CD8-positive, alpha-beta memory T cell (primary cell): Measurements from ENCODE around the gene FLII. TPM values are rescaled to one million over a fixed set of nuclear protein-coding genes. Genes with fewer than 3 reads are reported as not detected.

Source experiments
- CTCF ChIA-PET: fragments of 350-600 bp; sonication (Branson Sonifier 250); formaldehyde crosslinking; loops from one replicate; lab custom pipeline; 2021; ENCODE audit warnings: antibody characterized with exemption; lab: Charles Lee
- POLR2A ChIA-PET: fragments of 350-600 bp; sonication (Branson Sonifier 250); formaldehyde crosslinking; loops from one replicate; lab custom pipeline; 2021; ENCODE audit warnings: antibody characterized with exemption; lab: Charles Lee
- DNase-seq, 5 donors: peaks; one replicate each; pipeline versions ENCODE4 v3.0.0 to v3.0.0-alpha.2; 2020 to 2022; ENCODE audit warnings: mixed read lengths in 1 of 5
- H3K27ac ChIP-seq: one replicate; pipeline ENCODE4 v1.7.0; 2013; ENCODE audit warnings: low read depth, mild to moderate bottlenecking, low read length, moderate library complexity
- H3K27me3 ChIP-seq: 2 replicates; pipeline ENCODE4 v1.7.0; 2013; ENCODE audit warnings: low read length, mild to moderate bottlenecking; ENCODE audit not compliant: insufficient read depth, poor library complexity, severe bottlenecking
- H3K36me3 ChIP-seq: 2 replicates; pipeline ENCODE4 v1.7.0; 2013; ENCODE audit warnings: mild to moderate bottlenecking, low read length, moderate library complexity; ENCODE audit not compliant: insufficient read depth
- H3K4me1 ChIP-seq: 2 replicates; pipeline ENCODE4 v1.7.0; 2013; ENCODE audit warnings: mild to moderate bottlenecking, low read length, moderate library complexity; ENCODE audit not compliant: insufficient read depth
- H3K4me3 ChIP-seq: 2 replicates; pipeline ENCODE4 v1.7.0; 2013; ENCODE audit warnings: mild to moderate bottlenecking, low read length
- H3K9me3 ChIP-seq: 2 replicates; pipeline ENCODE4 v1.7.0; 2013; ENCODE audit warnings: mild to moderate bottlenecking, low read length
- H3K27ac Mint-ChIP-seq, 8 donors: one replicate each; pipeline ENCODE4 v1.8.0; 2020 to 2021; ENCODE audit warnings: mixed read lengths in 8 of 8, mild to moderate bottlenecking in 6 of 8, inconsistent platforms in 3 of 8, moderate library complexity in 3 of 8
- H3K27me3 Mint-ChIP-seq, 2 donors: one replicate each; pipeline ENCODE4 v1.8.0; 2020 to 2021; ENCODE audit warnings: mixed read lengths in 2 of 2, mild to moderate bottlenecking in 1 of 2, moderate library complexity in 1 of 2
- H3K36me3 Mint-ChIP-seq, 3 donors: one replicate each; pipeline ENCODE4 v1.8.0; 2020 to 2021; ENCODE audit warnings: mixed read lengths in 3 of 3, inconsistent platforms in 1 of 3, mild to moderate bottlenecking in 1 of 3
- H3K4me1 Mint-ChIP-seq, 3 donors: one replicate each; pipeline ENCODE4 v1.8.0; 2020 to 2021; ENCODE audit warnings: mixed read lengths in 3 of 3, inconsistent platforms in 1 of 3, mild to moderate bottlenecking in 1 of 3
- H3K4me3 Mint-ChIP-seq, 7 donors: one replicate each; pipeline ENCODE4 v1.8.0; 2020 to 2021; ENCODE audit warnings: mixed read lengths in 7 of 7, mild to moderate bottlenecking in 6 of 7, moderate library complexity in 4 of 7, inconsistent platforms in 2 of 7
- H3K9me3 Mint-ChIP-seq, 5 donors: one replicate each; pipeline ENCODE4 v1.8.0; 2020 to 2022; ENCODE audit warnings: mixed read lengths in 5 of 5, mild to moderate bottlenecking in 3 of 5, moderate library complexity in 2 of 5, inconsistent platforms in 1 of 5
- polyA plus RNA-seq: library from polyadenylated mRNA; unstranded; fragments of 300-500 nt; fragmentation: Illumina TruSeq; gene quantifications from one replicate; pipeline ENCODE4 v1.2.3, GENCODE V29; 2021
- total RNA-seq, 2 experiments: library from RNA; stranded (reverse); gene quantifications; one replicate each; pipeline ENCODE4 v1.2.3, GENCODE V29; 2021

FLII gene
- total and polyA plus RNA-seq, 3 experiments from 2014 or later: 216 to 299 (median 278) TPM

- H3K27ac Mint-ChIP-seq: peak overlapping the region in 1 of 8 donors; percentile 73
- H3K36me3 Mint-ChIP-seq: peaks cover 4 to 88% (median 9%) of the 10 kb centered on the region in 3 donors
- ChIA-PET CTCF (interaction anchor here (1.2 kb wide), 1 partner anchor 11 kb away, joined by 3 read pairs; no protein-coding TSS in a partner anchor), POLR2A (no interaction called here)
- no peaks in the 10 kb centered on the region for H3K27me3 Mint-ChIP-seq
- Histone ChIP-seq H3K36me3 (peaks cover 48% of the 10 kb centered on the region), H3K4me3 (no peak overlapping the region), H3K9me3 (no peaks in the 10 kb centered on the region), H3K27ac (no peak overlapping the region), H3K27me3 (no peaks in the 10 kb centered on the region), H3K4me1 (peaks cover 22% of the 10 kb centered on the region)
- no peaks in the 10 kb centered on the region for H3K9me3 Mint-ChIP-seq
- peaks cover 15 to 26% (median 22%) of the 10 kb centered on the region in 3 donors for H3K4me1 Mint-ChIP-seq
- DNase-seq: no peak
- H3K4me3 Mint-ChIP-seq: peak overlapping the region in 1 of 7 donors; percentile 56
These were observed 5.2 kb downstream of the FLII start for GRCh38 chr17:18253187-18253884.

- Histone ChIP-seq H3K27ac (no peak overlapping the region), H3K27me3 (no peaks in the 10 kb centered on the region), H3K9me3 (no peaks in the 10 kb centered on the region), H3K4me1 (peaks cover 15% of the 10 kb centered on the region), H3K36me3 (peaks cover 50% of the 10 kb centered on the region), H3K4me3 (no peak overlapping the region)
- CTCF ChIA-PET: no interaction called here
- Mint-ChIP-seq H3K4me3 (no peak overlapping the region), H3K9me3 (no peaks in the 10 kb centered on the region), H3K27me3 (peaks cover 0 to under 1% of the 10 kb centered on the region in 2 donors), H3K36me3 (peaks cover 7 to 92% (median 13%) of the 10 kb centered on the region in 3 donors), H3K4me1 (peaks cover 13 to 20% (median 19%) of the 10 kb centered on the region in 3 donors), H3K27ac (no peak overlapping the region)
- no peak for DNase-seq
- POLR2A ChIA-PET: interaction anchor here (1.2 kb wide), 1 partner anchor 27 kb away, joined by 3 read pairs; the partner anchor contains the start of gene LLGL1
These were observed 6.4 kb downstream of the FLII start for GRCh38 chr17:18252160-18252559.

DNA sequence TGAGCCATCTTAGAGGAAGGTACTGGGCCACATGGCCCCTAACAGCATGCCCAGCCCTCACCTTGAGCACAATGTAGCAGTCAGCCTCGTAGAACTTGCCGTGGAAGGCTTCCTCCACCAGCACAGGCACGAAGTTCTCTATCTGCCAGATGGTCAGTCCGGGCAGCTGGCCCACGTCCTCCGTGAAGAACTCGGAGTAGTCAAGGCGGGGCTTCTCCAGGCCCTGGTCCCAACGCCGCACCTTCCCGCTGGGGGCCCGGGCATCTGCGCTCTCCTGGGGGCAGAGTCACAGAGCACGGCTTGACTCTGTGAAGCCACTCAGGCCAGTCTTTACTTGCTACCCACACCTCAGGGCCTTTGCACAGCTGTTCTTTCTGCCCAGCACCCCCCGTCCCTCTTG is 7.3 kb downstream of the FLII start:
- no peaks in the 10 kb centered on the region for H3K9me3 ChIP-seq
- peaks cover 6% of the 10 kb centered on the region for H3K4me1 ChIP-seq
- H3K36me3 ChIP-seq: peaks cover 54% of the 10 kb centered on the region
- DNase-seq: no peak
- ChIA-PET POLR2A (interaction anchor here (1.2 kb wide), 1 partner anchor 26 kb away, joined by 3 read pairs; the partner anchor contains the start of gene LLGL1), CTCF (no interaction called here)
- no peak overlapping the region for H3K27ac ChIP-seq
- Mint-ChIP-seq H3K27me3 (peaks cover 0 to 2% of the 10 kb centered on the region in 2 donors), H3K27ac (no peak overlapping the region), H3K36me3 (peaks cover 7 to 92% (median 13%) of the 10 kb centered on the region in 3 donors), H3K4me3 (no peak overlapping the region), H3K4me1 (peaks cover 8 to 10% (median 9%) of the 10 kb centered on the region in 3 donors), H3K9me3 (no peaks in the 10 kb centered on the region)
- H3K4me3 ChIP-seq: no peak overlapping the region
- no peaks in the 10 kb centered on the region for H3K27me3 ChIP-seq

DNA sequence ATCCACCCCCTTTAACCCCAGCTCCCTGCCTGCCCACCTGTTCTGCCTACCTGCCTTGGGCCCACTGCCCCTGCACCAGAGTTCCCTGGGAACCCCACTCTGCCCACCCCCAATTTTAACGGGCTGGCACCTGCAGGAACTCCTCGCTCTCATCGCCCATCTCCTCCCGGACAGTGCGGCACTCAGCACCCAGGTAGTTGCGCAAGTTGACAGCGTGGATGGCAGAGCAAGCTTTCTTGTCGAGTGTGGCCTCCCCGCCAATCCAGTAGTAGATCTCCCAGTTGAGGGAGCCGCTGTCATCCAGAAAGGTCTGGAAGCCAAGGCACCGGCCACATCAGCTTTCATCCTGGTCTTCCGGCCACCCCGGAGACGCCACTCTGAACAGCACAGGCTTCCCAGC is 7.8 kb downstream of the FLII start:
- peak overlapping the region in 2 of 8 donors; percentile 33 to 90 for H3K27ac Mint-ChIP-seq
- H3K27ac ChIP-seq: no peak overlapping the region
- no peaks in the 10 kb centered on the region for H3K9me3 ChIP-seq
- ChIA-PET CTCF (no interaction called here), POLR2A (interaction anchor here (1.2 kb wide), 1 partner anchor 25 kb away, joined by 3 read pairs; the partner anchor contains the start of gene LLGL1)
- H3K27me3 ChIP-seq: no peaks in the 10 kb centered on the region
- no peak overlapping the region for H3K4me3 ChIP-seq
- no peaks in the 10 kb centered on the region for H3K9me3 Mint-ChIP-seq
- H3K36me3 ChIP-seq: peaks cover 57% of the 10 kb centered on the region
- peaks cover under 1% of the 10 kb centered on the region for H3K4me1 ChIP-seq
- no peak overlapping the region for H3K4me3 Mint-ChIP-seq
- peaks cover 4 to 6% (median 5%) of the 10 kb centered on the region in 3 donors for H3K4me1 Mint-ChIP-seq
- H3K27me3 Mint-ChIP-seq: peaks cover 0 to 2% of the 10 kb centered on the region in 2 donors
- H3K36me3 Mint-ChIP-seq: peaks cover 7 to 92% (median 13%) of the 10 kb centered on the region in 3 donors
- no peak for DNase-seq

DNA sequence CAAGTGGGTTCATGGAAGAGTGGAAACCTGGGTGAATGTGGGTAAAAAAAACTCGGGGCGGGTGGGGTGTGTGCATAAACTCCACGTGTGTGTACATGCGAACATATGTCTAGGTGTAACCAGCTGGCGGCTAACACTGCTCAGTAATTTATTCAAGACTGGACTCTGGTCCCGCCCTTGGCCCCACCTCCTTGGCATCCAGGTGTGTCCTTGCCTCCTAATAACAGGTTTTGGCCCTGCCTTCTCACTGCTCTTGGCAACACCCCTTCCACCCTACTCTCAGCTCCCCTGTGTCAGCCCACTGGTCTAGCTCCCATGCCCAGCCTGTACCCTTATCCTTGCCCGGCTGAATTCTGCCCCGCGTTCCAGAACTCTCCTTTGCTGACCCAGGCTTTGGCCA is 8.3 kb downstream of the FLII start:
- Histone ChIP-seq H3K4me3 (no peak overlapping the region), H3K27ac (no peak overlapping the region), H3K27me3 (no peaks in the 10 kb centered on the region), H3K36me3 (peaks cover 60% of the 10 kb centered on the region), H3K4me1 (no peaks in the 10 kb centered on the region), H3K9me3 (no peaks in the 10 kb centered on the region)
- POLR2A ChIA-PET: no interaction called here
- H3K27ac Mint-ChIP-seq: peak overlapping the region in 2 of 8 donors; percentile 33 to 77
- DNase-seq: no peak
- CTCF ChIA-PET: no interaction called here
- H3K4me1 Mint-ChIP-seq: peaks cover 3 to 4% (median 3%) of the 10 kb centered on the region in 3 donors
- H3K36me3 Mint-ChIP-seq: peaks cover 7 to 92% (median 13%) of the 10 kb centered on the region in 3 donors
- no peaks in the 10 kb centered on the region for H3K9me3 Mint-ChIP-seq
- H3K27me3 Mint-ChIP-seq: peaks cover 0 to 2% of the 10 kb centered on the region in 2 donors
- H3K4me3 Mint-ChIP-seq: no peak overlapping the region

DNA sequence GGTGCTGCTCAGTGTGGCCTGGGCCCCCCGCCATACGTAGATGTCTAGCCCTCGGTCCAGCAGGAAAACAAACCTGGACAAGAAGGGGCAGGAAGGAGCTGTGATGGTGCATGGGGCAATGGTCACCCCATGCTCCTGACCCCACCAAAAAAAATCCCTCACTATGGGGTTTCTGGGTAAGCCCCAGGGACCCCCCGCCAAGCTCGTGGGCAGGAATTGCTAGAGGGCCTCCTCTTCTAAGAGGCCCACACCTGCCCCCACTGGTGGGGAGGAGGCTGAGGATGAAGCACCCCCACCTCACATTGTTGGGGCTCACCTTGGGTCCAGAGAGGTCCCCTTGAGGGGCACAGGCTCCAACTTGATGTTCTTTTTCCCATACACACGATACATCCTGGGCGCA is 9.7 kb downstream of the FLII start:
- peak overlapping the region in 2 of 8 donors; percentile 61 to 78 for H3K27ac Mint-ChIP-seq
- Histone ChIP-seq H3K27me3 (no peaks in the 10 kb centered on the region), H3K27ac (no peak overlapping the region), H3K36me3 (peaks cover 58% of the 10 kb centered on the region), H3K4me1 (no peaks in the 10 kb centered on the region), H3K4me3 (no peak overlapping the region), H3K9me3 (no peaks in the 10 kb centered on the region)
- H3K4me1 Mint-ChIP-seq: peaks cover 3 to 4% (median 3%) of the 10 kb centered on the region in 3 donors
- POLR2A ChIA-PET: no interaction called here
- DNase-seq: no peak
- H3K9me3 Mint-ChIP-seq: no peaks in the 10 kb centered on the region
- H3K36me3 Mint-ChIP-seq: peaks cover 7 to 87% (median 13%) of the 10 kb centered on the region in 3 donors
- H3K27me3 Mint-ChIP-seq: peaks cover 0 to 2% of the 10 kb centered on the region in 2 donors
- CTCF ChIA-PET: interaction anchor here (0.9 to 1.5 kb wide), 3 partner anchors 9 to 75 kb away, joined by 3 to 4 read pairs (median 3); no protein-coding TSS in a partner anchor
- peak overlapping the region in 1 of 7 donors; percentile 37 for H3K4me3 Mint-ChIP-seq

GRCh38 chr17:18248300-18248731 is 10.2 kb downstream of the FLII start:
- H3K27me3 ChIP-seq: no peaks in the 10 kb centered on the region
- no peaks in the 10 kb centered on the region for H3K4me1 ChIP-seq
- Mint-ChIP-seq H3K9me3 (no peaks in the 10 kb centered on the region), H3K27me3 (peaks cover 0 to 2% of the 10 kb centered on the region in 2 donors), H3K4me3 (peak overlapping the region in 1 of 7 donors; percentile 37), H3K36me3 (peaks cover 7 to 87% (median 13%) of the 10 kb centered on the region in 3 donors), H3K4me1 (peaks cover 3 to 4% (median 3%) of the 10 kb centered on the region in 3 donors), H3K27ac (peak overlapping the region in 7 of 8 donors; percentile 10 to 84 (median 81))
- H3K4me3 ChIP-seq: no peak overlapping the region
- no peaks in the 10 kb centered on the region for H3K9me3 ChIP-seq
- peak; percentile 29 to 76 (median 53) for DNase-seq
- ChIA-PET POLR2A (no interaction called here), CTCF (interaction anchor here (0.9 to 1.5 kb wide), 3 partner anchors 9 to 75 kb away, joined by 3 to 4 read pairs (median 3); no protein-coding TSS in a partner anchor)
- no peak overlapping the region for H3K27ac ChIP-seq
- H3K36me3 ChIP-seq: peaks cover 53% of the 10 kb centered on the region
